CD4-positive, alpha-beta T cell treated with Interleukin-15 for 4 hours (primary cell): ENCODE data around the gene CDKN2A.

Source experiments
- DNase-seq: peaks from one replicate; pipeline ENCODE4 v3.0.0-alpha.2; 2020; ENCODE audit warnings: low spot score

Gene CDKN2A

GRCh38 chr9:21941337-21941995 is 52.7 kb downstream of the CDKN2A start:
- DNase-seq, result no peak

- DNase-seq, result no peak
Measured at GRCh38 chr9:21936161-21936560, 58.0 kb downstream of the CDKN2A start.

- no peak for DNase-seq
Measured at GRCh38 chr9:21935631-21936030, 58.6 kb downstream of the CDKN2A start.

GRCh38 chr9:21933865-21934264 is 60.3 kb downstream of the CDKN2A start:
- no peak for DNase-seq

GRCh38 chr9:21933281-21933680 is 60.9 kb downstream of the CDKN2A start:
- DNase-seq, result no peak

GRCh38 chr9:21931428-21931827 is 62.8 kb downstream of the CDKN2A start:
- no peak for DNase-seq

- no peak for DNase-seq
Measured at GRCh38 chr9:21927752-21928151, 66.4 kb downstream of the CDKN2A start.

GRCh38 chr9:21923694-21924093 is 70.5 kb downstream of the CDKN2A start:
- DNase-seq, result no peak

- peak; percentile 54 for DNase-seq
Measured at GRCh38 chr9:21919377-21920362, 74.5 kb downstream of the CDKN2A start.
